Fibroblast of pulmonary artery (primary cell): ENCODE data around the gene ST6GALNAC3.

Experiments
- DNase-seq: peaks from one replicate; pipeline ENCODE4 v3.0.0-alpha.2; 2010; ENCODE audit warnings: low read depth
- H3K4me3 ChIP-seq: replicated peaks from 2 replicates; pipeline ENCODE4 v1.5.1; 2011; ENCODE audit warnings: low read depth, mild to moderate bottlenecking, control low read depth, low read length, moderate library complexity
- TF ChIP-seq, protein P1 (sequence below): IDR thresholded peaks from 2 replicates; pipeline ENCODE4 v1.5.1; 2011; ENCODE audit warnings: mild to moderate bottlenecking, control low read depth, low read length, inconsistent platforms; ENCODE audit errors: missing control alignments

The ST6GALNAC3 gene

DNA sequence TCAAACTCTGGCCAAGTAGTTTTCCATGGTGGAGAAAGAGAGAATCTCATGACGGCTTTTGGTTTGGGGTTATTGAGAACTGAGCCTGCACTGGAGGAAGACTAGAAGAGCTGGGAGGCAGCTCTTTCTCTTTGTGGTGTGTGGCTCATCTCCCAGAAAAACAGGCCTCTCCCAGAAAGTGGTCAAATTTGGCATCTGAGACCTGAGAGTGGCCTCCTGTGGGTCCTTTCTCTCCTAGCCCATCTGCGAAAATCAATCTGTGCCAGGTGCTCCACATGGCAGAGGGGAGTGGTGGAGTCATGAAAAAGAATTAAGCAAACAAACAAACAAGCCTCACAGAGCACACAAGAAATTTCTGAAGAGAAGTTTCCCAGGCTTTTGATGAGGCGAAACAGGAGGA is 305.0 kb downstream of the ST6GALNAC3 start:
- H3K4me3 ChIP-seq = no peak overlapping the region
- TF ChIP-seq, protein P1, sequence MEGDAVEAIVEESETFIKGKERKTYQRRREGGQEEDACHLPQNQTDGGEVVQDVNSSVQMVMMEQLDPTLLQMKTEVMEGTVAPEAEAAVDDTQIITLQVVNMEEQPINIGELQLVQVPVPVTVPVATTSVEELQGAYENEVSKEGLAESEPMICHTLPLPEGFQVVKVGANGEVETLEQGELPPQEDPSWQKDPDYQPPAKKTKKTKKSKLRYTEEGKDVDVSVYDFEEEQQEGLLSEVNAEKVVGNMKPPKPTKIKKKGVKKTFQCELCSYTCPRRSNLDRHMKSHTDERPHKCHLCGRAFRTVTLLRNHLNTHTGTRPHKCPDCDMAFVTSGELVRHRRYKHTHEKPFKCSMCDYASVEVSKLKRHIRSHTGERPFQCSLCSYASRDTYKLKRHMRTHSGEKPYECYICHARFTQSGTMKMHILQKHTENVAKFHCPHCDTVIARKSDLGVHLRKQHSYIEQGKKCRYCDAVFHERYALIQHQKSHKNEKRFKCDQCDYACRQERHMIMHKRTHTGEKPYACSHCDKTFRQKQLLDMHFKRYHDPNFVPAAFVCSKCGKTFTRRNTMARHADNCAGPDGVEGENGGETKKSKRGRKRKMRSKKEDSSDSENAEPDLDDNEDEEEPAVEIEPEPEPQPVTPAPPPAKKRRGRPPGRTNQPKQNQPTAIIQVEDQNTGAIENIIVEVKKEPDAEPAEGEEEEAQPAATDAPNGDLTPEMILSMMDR = no peak
- DNase-seq = no peak

DNA sequence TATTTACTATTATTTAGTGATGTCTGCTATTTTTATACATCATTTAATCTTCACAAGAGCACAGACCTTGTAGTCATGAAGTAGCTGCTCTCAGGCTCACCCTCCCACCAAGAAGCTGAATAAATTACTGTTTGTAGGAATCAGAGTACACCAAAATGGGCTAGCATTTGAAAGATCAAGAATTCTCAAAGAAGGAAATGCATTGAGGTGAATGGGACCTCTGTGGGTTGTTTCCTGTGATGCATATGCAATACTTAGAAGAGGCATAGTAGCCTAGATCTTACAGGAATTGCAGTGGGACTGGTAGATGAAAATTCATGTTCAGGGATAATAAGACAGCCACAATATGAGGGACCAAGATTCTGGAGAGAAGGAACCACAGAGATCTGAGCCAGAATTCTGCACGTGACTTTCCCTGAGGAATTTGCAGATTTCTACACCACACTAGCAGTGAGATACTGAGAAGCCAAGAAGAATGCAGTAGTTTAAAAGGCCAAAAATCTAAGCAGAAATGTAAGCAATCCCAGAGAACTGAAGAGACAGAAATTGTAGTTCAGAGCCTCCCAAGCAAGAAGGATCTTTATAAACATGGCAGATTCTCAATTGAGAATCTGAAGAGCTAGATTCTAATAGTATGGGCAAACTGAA is 307.0 kb downstream of the ST6GALNAC3 start:
- TF ChIP-seq, protein P1 = no peak
- peak; percentile 10 for DNase-seq
- H3K4me3 ChIP-seq = no peak overlapping the region

DNA sequence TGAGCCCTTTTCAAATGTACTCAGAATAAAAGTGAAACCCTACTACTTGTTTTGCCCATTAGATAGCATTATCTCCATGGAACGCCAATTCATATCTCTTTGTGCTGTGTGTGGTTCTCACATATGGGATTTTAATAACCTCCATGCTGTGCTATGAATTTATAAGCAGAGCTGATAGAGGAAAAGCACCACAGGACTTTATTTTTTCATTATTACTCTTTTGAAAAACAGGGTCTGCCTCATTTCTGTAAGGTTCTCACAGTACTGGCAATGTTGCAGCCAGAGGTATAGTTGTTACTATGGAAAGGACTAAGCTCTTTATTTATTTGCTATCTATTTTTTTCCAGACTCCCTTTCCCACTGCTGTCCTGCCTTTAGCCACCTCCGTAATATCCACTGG is 313.7 kb downstream of the ST6GALNAC3 start:
- no peak overlapping the region for H3K4me3 ChIP-seq
- TF ChIP-seq, protein P1 = no peak
- no peak for DNase-seq

GRCh38 chr1:76390456-76390855 is 315.9 kb downstream of the ST6GALNAC3 start:
- no peak for DNase-seq
- TF ChIP-seq, protein P1 = no peak
- no peak overlapping the region for H3K4me3 ChIP-seq

GRCh38 chr1:76395059-76395458 is 320.5 kb downstream of the ST6GALNAC3 start:
- TF ChIP-seq, protein P1 = no peak
- no peak for DNase-seq
- no peak overlapping the region for H3K4me3 ChIP-seq

GRCh38 chr1:76402128-76402527 is 327.6 kb downstream of the ST6GALNAC3 start:
- TF ChIP-seq, protein P1 = no peak
- H3K4me3 ChIP-seq = no peak overlapping the region
- no peak for DNase-seq

GRCh38 chr1:76408303-76408702 is 333.8 kb downstream of the ST6GALNAC3 start:
- TF ChIP-seq, protein P1 = no peak
- no peak for DNase-seq
- no peak overlapping the region for H3K4me3 ChIP-seq
